ENCODE results near the gene FXYD3. TPM values are rescaled to one million over a fixed set of nuclear protein-coding genes. Genes with fewer than 3 reads are reported as not detected.

The FXYD3 gene
- total RNA-seq, 1 experiment from 2014 or later = 17.4 TPM

- no peak for TF ChIP-seq CTCF (IDR thresholded peaks at IDR 0.05 in 2 of 3, conservative IDR thresholded peaks at IDR 0.05 in 1 of 3; ENCODE audit: borderline replicate concordance in 1 of 3, insufficient read depth in 1 of 3, low read depth in 2 of 3, low read length in 2 of 3)
- no peak for TF ChIP-seq EZH2phosphoT487 (IDR thresholded peaks at IDR 0.05; ENCODE audit: borderline replicate concordance)
- no peak for TF ChIP-seq ZFX (IDR thresholded peaks at IDR 0.05)
- TF ChIP-seq ZBTB33 (IDR thresholded peaks at IDR 0.05; ENCODE audit: extremely low read depth, insufficient replicate concordance, low read length) = no peak
Measured at GRCh38 chr19:35081201-35081600, 34.4 kb upstream of the FXYD3 start (continued).

- Histone ChIP-seq H3K4me1 (ENCODE audit: control insufficient read depth in 1 of 2, insufficient read depth in 2 of 2, low read length in 2 of 2) (peaks cover 0 to 7% of the 10 kb centered on the region in 2 experiments; a peak in 1 of 4 replicates), H3K79me2 (ENCODE audit: insufficient read depth, low read length) (no peaks in the 10 kb centered on the region), H2AFZ (ENCODE audit: low read depth, low read length, poor library complexity, severe bottlenecking) (no peak overlapping the region), H3K4me2 (ENCODE audit: low read length) (no peak overlapping the region), H3K9me3 (ENCODE audit: control insufficient read depth in 1 of 2, insufficient read depth in 1 of 2, low read depth in 1 of 2, low read length in 2 of 2) (no peaks in the 10 kb centered on the region), H3K27ac (ENCODE audit: low read depth, low read length) (no peak overlapping the region), H3K9me2 (ENCODE audit: insufficient read depth) (no peaks in the 10 kb centered on the region), H4K20me1 (ENCODE audit: insufficient read depth) (no peaks in the 10 kb centered on the region), H3K4me3 (replicated peaks in 1 of 2; ENCODE audit: low read depth in 1 of 2, low read length in 2 of 2) (no peak overlapping the region), H3K36me3 (ENCODE audit: control insufficient read depth in 1 of 2, insufficient read depth in 2 of 2, low read length in 2 of 2) (no peaks in the 10 kb centered on the region), H3K27me3 (ENCODE audit: insufficient read depth, low read length) (no peaks in the 10 kb centered on the region), H3K9ac (ENCODE audit: low read length) (no peak overlapping the region)
- TF ChIP-seq ZFX (IDR thresholded peaks at IDR 0.05) (no peak), MAX (IDR thresholded peaks at IDR 0.05) (no peak)
- intact Hi-C loops (cut with micrococcal nuclease) = no loop called here
- DNase-seq (ENCODE audit: low read depth, low spot score) = no peak
- ATAC-seq = no peak
- BruUV-seq (replicated peaks) = no TSS peak
- ChIA-PET CTCF (no interaction called here), POLR2A (no interaction called here), RAD21 (ENCODE audit: low non-redundant PET in 1 of 2, low total read pairs in 2 of 2, uncharacterized antibody in 2 of 2, unreplicated experiment in 2 of 2) (no interaction called here)
Measured at GRCh38 chr19:35083691-35084508, 31.7 kb upstream of the FXYD3 start.

Measured in HCT116 (cell line).